Right lobe of liver (tissue), 4 donors: ENCODE measurements around the gene MYO16.

Experiments
- CTCF ChIP-seq, 4 donors: fragments of 200-600 bp in 3 of 4; fragments of 450-650 bp in 1 of 4; IDR thresholded peaks; one replicate each; pipeline versions ENCODE4 v1.5.1 to v1.8.0; 2016 to 2022; ENCODE audit warnings: antibody characterized with exemption in 4 of 4, mild to moderate bottlenecking in 2 of 4
- POLR2A ChIP-seq: fragments of 450-650 bp; IDR thresholded peaks from one replicate; pipeline ENCODE4 v1.6.1; 2017; ENCODE audit warnings: antibody characterized with exemption, mild to moderate bottlenecking
- donor health status: DM: no; HTN: no; CAD: no.
- donor health status: DM: no; HTN: no; CAD: no.
- donor health status: DM: no; HTN: yes; CAD: no.

- TF ChIP-seq CTCF (IDR thresholded peaks at IDR 0.05) (no peak), POLR2A (no peak)
Measured at GRCh38 chr13:108708921-108709320, 79.5 kb downstream of the MYO16 start.
